H9 (cell line): ENCODE measurements around the gene OGFOD1. TPM values are rescaled to one million over a fixed set of nuclear protein-coding genes. Genes with fewer than 3 reads are reported as not detected.

Source experiments
- DNase-seq: peaks from one replicate; pipeline ENCODE4 v3.0.0-alpha.2; 2017
- H2AFZ ChIP-seq: one replicate; pipeline ENCODE4 v1.6.1; 2013; ENCODE audit warnings: mild to moderate bottlenecking, low read length, control low read depth, moderate library complexity
- H2AK5ac ChIP-seq: 2 replicates; pipeline ENCODE4 v1.6.1; 2013; ENCODE audit warnings: low read length, control low read depth, mixed read lengths; ENCODE audit not compliant: insufficient read length
- H2BK120ac ChIP-seq: one replicate; pipeline ENCODE4 v1.6.1; 2013; ENCODE audit warnings: low read depth, mild to moderate bottlenecking, low read length, control low read depth, inconsistent platforms; ENCODE audit not compliant: poor library complexity, severe bottlenecking
- H2BK12ac ChIP-seq: 2 replicates; pipeline ENCODE4 v1.6.1; 2013; ENCODE audit warnings: low read length, control low read depth, mixed read lengths, low read depth; ENCODE audit not compliant: insufficient read length
- H2BK15ac ChIP-seq: 2 replicates; pipeline ENCODE4 v1.6.1; 2013; ENCODE audit warnings: low read depth, low read length, control low read depth
- H2BK20ac ChIP-seq: one replicate; pipeline ENCODE4 v1.6.1; 2013; ENCODE audit warnings: low read depth, mild to moderate bottlenecking, low read length, control low read depth, inconsistent platforms; ENCODE audit not compliant: poor library complexity, severe bottlenecking
- H2BK5ac ChIP-seq: 2 replicates; pipeline ENCODE4 v1.6.1; 2013; ENCODE audit warnings: low read length, control low read depth, mixed read lengths; ENCODE audit not compliant: insufficient read length
- H3K14ac ChIP-seq: 2 replicates; pipeline ENCODE4 v1.6.1; 2013; ENCODE audit warnings: low read length, control low read depth; ENCODE audit not compliant: insufficient read depth
- H3K18ac ChIP-seq: 2 replicates; pipeline ENCODE4 v1.6.1; 2013; ENCODE audit warnings: low read depth, mild to moderate bottlenecking, mixed read lengths, low read length, control low read depth; ENCODE audit not compliant: insufficient read length
- H3K23ac ChIP-seq: 2 replicates; pipeline ENCODE4 v1.6.1; 2013; ENCODE audit warnings: low read length, control low read depth, mixed read lengths, low read depth; ENCODE audit not compliant: insufficient read length
- H3K23me2 ChIP-seq: 2 replicates; pipeline ENCODE4 v1.6.1; 2013; ENCODE audit warnings: low read depth, mild to moderate bottlenecking, mixed read lengths, low read length, control low read depth; ENCODE audit not compliant: insufficient read length, poor library complexity, severe bottlenecking
- H3K27ac ChIP-seq: 2 replicates; pipeline ENCODE4 v1.5.1; 2013; ENCODE audit warnings: low read length, control low read depth, mixed read lengths, low read depth; ENCODE audit not compliant: insufficient read length
- H3K27me3 ChIP-seq: 2 replicates; pipeline ENCODE4 v1.6.1; 2013; ENCODE audit warnings: low read length, control low read depth, inconsistent platforms; ENCODE audit not compliant: insufficient read depth
- H3K4ac ChIP-seq: 2 replicates; pipeline ENCODE4 v1.6.1; 2013; ENCODE audit warnings: low read depth, mild to moderate bottlenecking, control low read depth, inconsistent platforms, low read length, moderate library complexity
- H3K4me1 ChIP-seq: 2 replicates; pipeline ENCODE4 v1.6.1; 2013; ENCODE audit warnings: low read length, control low read depth, inconsistent platforms; ENCODE audit not compliant: insufficient read depth
- H3K4me2 ChIP-seq: 2 replicates; pipeline ENCODE4 v1.6.1; 2013; ENCODE audit warnings: low read length, control low read depth, mixed read lengths; ENCODE audit not compliant: insufficient read length, insufficient read depth
- H3K56ac ChIP-seq: 2 replicates; pipeline ENCODE4 v1.6.1; 2013; ENCODE audit warnings: low read depth, mild to moderate bottlenecking, mixed read lengths, low read length, control low read depth; ENCODE audit not compliant: insufficient read length
- H3K79me1 ChIP-seq: 2 replicates; pipeline ENCODE4 v1.6.1; 2013; ENCODE audit warnings: low read depth, mild to moderate bottlenecking, moderate library complexity, low read length, control low read depth, inconsistent platforms; ENCODE audit not compliant: insufficient read depth, poor library complexity, severe bottlenecking
- H3K79me2 ChIP-seq: 2 replicates; pipeline ENCODE4 v1.6.1; 2013; ENCODE audit warnings: low read length, control low read depth, inconsistent platforms; ENCODE audit not compliant: insufficient read depth
- H3K9ac ChIP-seq: 2 replicates; pipeline ENCODE4 v1.6.1; 2013; ENCODE audit warnings: low read length, control low read depth, mixed read lengths; ENCODE audit not compliant: insufficient read length; ENCODE audit errors: extremely low read depth
- H3K9me3 ChIP-seq: one replicate; pipeline ENCODE4 v1.6.1; 2013; ENCODE audit warnings: low read depth, low read length, inconsistent platforms; ENCODE audit not compliant: control insufficient read depth
- H3T11ph ChIP-seq: one replicate; pipeline ENCODE4 v1.6.1; 2013; ENCODE audit warnings: mild to moderate bottlenecking, low read length, control low read depth, inconsistent platforms
- H4K20me1 ChIP-seq: one replicate; pipeline ENCODE4 v1.6.1; 2013; ENCODE audit not compliant: control insufficient read depth, insufficient read length, insufficient read depth
- H4K5ac ChIP-seq: 2 replicates; pipeline ENCODE4 v1.6.1; 2013; ENCODE audit warnings: low read depth, mild to moderate bottlenecking, mixed read lengths, low read length, control low read depth; ENCODE audit not compliant: insufficient read length
- H4K8ac ChIP-seq: replicated peaks from 2 replicates; pipeline ENCODE4 v1.6.1; 2013; ENCODE audit warnings: low read length, control low read depth, mixed read lengths, low read depth; ENCODE audit not compliant: insufficient read length
- H4K91ac ChIP-seq: 2 replicates; pipeline ENCODE4 v1.6.1; 2013; ENCODE audit warnings: low read depth, mild to moderate bottlenecking, moderate library complexity, mixed read lengths, low read length, control low read depth; ENCODE audit not compliant: insufficient read length
- H3K27ac Mint-ChIP-seq, 3 experiments: 2 replicates in 2 of 3; 3 replicates in 1 of 3; pipeline ENCODE4 v1.8.0; 2020 to 2021; ENCODE audit warnings: mixed read lengths in 3 of 3, mild to moderate bottlenecking in 1 of 3, moderate library complexity in 1 of 3
- H3K27me3 Mint-ChIP-seq: 2 replicates; pipeline ENCODE4 v1.8.0; 2021; ENCODE audit warnings: low read depth, mild to moderate bottlenecking, moderate library complexity, mixed read lengths
- H3K36me3 Mint-ChIP-seq, 3 experiments: 2 replicates in 2 of 3; 3 replicates in 1 of 3; pipeline ENCODE4 v1.8.0; 2020 to 2021; ENCODE audit warnings: low read depth in 3 of 3, mixed read lengths in 3 of 3; ENCODE audit not compliant: insufficient read depth in 1 of 3
- H3K4me1 Mint-ChIP-seq, 2 experiments: 2 replicates each; pipeline ENCODE4 v1.8.0; 2020; ENCODE audit warnings: mixed read lengths in 2 of 2
- H3K4me3 Mint-ChIP-seq, 2 experiments: 2 replicates in 1 of 2; 3 replicates in 1 of 2; pipeline ENCODE4 v1.8.0; 2020 to 2021; ENCODE audit warnings: mild to moderate bottlenecking in 2 of 2, mixed read lengths in 2 of 2, moderate library complexity in 1 of 2
- H3K9me3 Mint-ChIP-seq, 2 experiments: 2 replicates in 1 of 2; 3 replicates in 1 of 2; pipeline ENCODE4 v1.8.0; 2020; ENCODE audit warnings: mild to moderate bottlenecking in 2 of 2, mixed read lengths in 2 of 2, moderate library complexity in 1 of 2
- CTCF ChIP-seq: fragments of 200-600 bp; sonication (generic); conservative IDR thresholded peaks from 3 replicates; pipeline ENCODE4 v1.8.0; 2021; ENCODE audit warnings: antibody characterized with exemption, mild to moderate bottlenecking
- total RNA-seq: library from RNA; stranded (reverse); gene quantifications from 2 replicates; pipeline ENCODE4 v1.2.1, GENCODE V29; 2021

The OGFOD1 gene
- total RNA-seq, 1 experiment from 2014 or later, result 66.5 TPM

- no peak overlapping the region for H2AK5ac ChIP-seq
- no peak overlapping the region for H2BK12ac ChIP-seq
- H2BK5ac ChIP-seq, result no peak overlapping the region
- H3K4me2 ChIP-seq, result no peak overlapping the region
- H3K36me3 Mint-ChIP-seq, result peaks cover 0 to 10% (median 0%) of the 10 kb centered on the region in 3 experiments; a peak in 3 of 7 replicates
- no peak overlapping the region for H2BK20ac ChIP-seq
- peaks cover 2% of the 10 kb centered on the region for H4K20me1 ChIP-seq
- no peaks in the 10 kb centered on the region for H3K23me2 ChIP-seq
- no peak overlapping the region for H3T11ph ChIP-seq
- no peaks in the 10 kb centered on the region for H3K79me2 ChIP-seq
- H2BK15ac ChIP-seq, result no peak overlapping the region
- no peak for TF ChIP-seq CTCF
- peaks cover 5% of the 10 kb centered on the region in 2 experiments for H3K4me1 Mint-ChIP-seq
- H3K27me3 ChIP-seq, result no peaks in the 10 kb centered on the region
- H4K91ac ChIP-seq, result no peak overlapping the region
- H3K9me3 ChIP-seq, result no peaks in the 10 kb centered on the region
- H3K18ac ChIP-seq, result no peak overlapping the region
- H3K27me3 Mint-ChIP-seq, result no peaks in the 10 kb centered on the region
- H4K8ac ChIP-seq, result no peak overlapping the region
- no peak overlapping the region for H3K9ac ChIP-seq
- H3K4me3 Mint-ChIP-seq, result no peak overlapping the region
- H2AFZ ChIP-seq, result no peak overlapping the region
- H3K56ac ChIP-seq, result no peak overlapping the region
- no peaks in the 10 kb centered on the region for H3K79me1 ChIP-seq
- H4K5ac ChIP-seq, result no peak overlapping the region
- H3K4me1 ChIP-seq, result no peaks in the 10 kb centered on the region
- no peak overlapping the region for H3K27ac Mint-ChIP-seq
- H3K9me3 Mint-ChIP-seq, result no peaks in the 10 kb centered on the region
- no peak for DNase-seq
- H3K27ac ChIP-seq, result no peak overlapping the region
- no peak overlapping the region for H3K23ac ChIP-seq
- no peak overlapping the region for H3K14ac ChIP-seq
- no peak overlapping the region for H2BK120ac ChIP-seq
- H3K4ac ChIP-seq, result no peak overlapping the region
Observed at GRCh38 chr16:56483394-56483793, 32.0 kb downstream of the OGFOD1 start.
